OCI-M1 (cell line): ENCODE results near the gene DBR1.
"Not testable (repeated sequence)": the region's sequence is repeated elsewhere in the genome, so short reads cannot be mapped to it uniquely, and the experiment has no call there.

Experiments used
- DNase-seq: peaks from one replicate; lab custom pipeline; 2025; lab: John Stamatoyannopoulos, UW

DBR1 gene

DNA sequence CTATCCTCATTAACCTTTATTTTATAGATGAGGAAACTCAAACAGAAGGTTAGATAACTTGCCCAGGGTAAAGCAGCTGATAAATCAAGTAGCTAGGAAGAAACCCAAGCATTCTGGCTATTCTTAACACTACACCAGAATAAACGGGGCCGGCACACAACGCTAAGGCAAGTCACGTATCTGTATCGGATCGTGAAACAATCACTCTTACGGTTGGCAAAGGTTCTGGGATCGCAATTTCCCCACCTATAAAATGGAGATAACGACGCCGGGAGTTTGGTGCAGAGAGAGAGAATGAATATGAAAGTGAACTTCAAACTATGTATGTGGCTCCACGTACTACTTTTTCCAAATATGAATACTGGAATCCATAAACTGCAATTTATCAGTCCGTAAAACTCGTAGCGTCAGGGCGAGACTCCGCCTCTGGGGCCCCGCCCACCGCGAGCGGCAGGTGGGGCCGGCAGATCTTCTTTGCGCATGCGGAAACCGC is 12.1 kb upstream of the DBR1 start:
- DNase-seq: peak; percentile 95

DNA sequence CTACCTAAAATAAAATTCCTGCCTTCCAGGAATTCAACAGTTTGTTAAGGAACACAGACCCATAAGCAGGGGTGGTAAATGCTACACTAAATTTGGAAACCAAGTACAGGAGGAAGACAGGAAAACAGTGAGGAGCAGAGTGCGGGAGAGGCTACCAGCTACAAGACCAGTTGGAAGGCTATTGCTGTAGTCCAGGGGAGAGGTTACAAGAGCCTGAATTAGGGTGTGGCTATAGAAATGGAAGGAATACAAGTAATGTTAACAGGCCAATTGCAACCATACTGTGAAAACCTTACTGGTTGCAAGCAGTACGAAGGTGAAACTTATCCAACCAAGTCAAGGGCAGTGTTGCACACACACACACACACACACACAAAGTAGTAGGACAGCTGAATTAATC is 11.5 kb upstream of the DBR1 start:
- peak; percentile 45 for DNase-seq

DNA sequence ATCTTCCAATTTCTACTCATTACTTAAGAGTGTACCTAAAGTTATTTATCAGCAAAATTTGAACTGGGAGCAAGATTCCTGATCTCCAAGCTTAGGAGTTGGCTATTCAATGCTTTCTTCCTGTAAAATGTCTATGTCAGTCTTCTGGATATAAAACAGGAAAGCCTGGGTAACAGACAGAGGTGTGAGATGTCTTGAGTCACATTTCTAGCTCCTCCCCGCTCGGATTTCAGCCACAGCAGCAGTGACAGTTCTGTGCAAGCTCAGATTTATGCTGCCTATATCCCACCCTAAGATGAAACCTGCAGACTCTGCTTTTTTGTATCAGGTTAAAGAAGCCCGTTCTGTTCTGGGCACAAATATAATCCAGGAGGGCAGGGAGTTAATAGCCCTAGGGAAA is 10.3 kb upstream of the DBR1 start:
- no peak for DNase-seq

DNA sequence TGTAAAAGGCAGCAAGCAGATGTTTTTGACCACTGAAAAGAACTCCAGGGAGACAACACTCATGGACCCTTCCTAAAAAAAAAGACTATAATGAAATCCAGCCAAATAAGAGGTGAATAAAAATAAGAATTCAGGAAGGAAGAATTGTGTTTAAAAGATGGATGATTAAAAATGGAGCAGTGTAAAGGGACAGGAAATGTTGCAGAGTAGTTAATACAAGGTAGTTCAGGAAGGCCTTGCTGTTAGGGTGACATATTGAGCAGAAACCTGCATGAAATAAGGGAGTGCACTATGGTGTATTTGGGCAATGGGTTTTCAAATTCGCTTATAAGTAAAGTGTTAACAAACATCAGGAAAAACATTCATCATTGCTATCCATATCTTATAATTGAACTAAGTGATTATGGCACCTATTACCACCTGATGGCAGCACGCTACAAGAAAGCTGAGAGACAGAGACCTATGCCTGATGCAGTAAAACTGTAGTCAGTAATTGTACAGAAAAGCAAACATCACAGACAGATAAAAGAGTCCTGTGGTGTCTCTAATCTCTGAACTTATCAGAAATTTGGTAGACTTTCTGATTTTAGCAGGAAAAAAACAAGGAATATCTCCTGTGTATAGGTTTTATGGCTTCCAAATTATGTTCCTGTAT is 5.8 kb upstream of the DBR1 start:
- DNase-seq: peak; percentile 83

DNA sequence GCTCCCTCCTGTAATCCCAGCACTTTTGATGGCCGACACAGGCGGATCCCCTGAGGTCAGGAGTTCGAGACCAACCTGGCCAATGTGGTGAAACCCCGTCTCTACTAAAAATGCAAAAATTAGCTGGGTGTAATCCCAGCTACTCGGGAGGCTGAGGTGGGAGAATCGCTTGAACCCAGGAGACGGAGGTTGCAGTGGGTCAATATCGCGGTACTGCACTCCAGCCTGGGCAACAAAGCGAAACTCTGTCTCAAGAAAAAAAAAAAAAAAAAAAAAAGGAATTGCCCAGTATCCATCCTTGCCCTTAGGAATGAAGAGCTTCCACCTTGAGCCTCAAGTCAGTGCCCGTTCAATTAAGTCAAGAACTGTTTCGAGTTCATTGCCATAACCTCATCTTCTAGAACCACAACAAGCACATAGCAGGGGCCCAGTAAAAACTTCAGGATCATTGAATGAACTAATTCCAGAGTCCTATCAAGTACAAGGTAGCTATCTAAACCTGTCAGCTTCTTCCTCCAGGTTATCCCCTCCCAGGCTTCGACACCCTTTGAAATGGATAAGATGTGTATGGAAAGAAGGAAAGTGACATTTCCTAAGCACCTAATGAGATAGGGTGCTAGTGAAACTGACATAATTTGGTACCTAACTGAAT is 826 bp downstream of the DBR1 start:
- no peak for DNase-seq

DNA sequence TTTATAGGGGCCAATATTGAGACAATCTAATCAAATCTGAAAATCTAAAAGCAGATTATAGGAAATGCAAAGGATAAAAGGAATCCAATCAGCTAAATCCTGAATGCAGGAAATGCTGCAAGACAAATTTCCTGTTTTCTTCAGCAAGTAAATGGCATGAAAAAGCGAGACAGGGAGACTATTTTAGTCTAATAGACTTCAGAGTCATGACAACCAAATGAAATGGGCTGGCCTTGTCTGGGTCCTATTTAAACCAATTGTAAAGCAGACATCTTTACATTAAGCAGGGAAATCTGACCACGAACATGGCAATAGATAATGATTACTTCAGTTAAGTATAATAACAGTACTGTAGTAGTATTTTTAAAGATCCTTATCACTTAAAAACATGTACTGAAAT is 2.1 kb downstream of the DBR1 start:
- no peak for DNase-seq

DNA sequence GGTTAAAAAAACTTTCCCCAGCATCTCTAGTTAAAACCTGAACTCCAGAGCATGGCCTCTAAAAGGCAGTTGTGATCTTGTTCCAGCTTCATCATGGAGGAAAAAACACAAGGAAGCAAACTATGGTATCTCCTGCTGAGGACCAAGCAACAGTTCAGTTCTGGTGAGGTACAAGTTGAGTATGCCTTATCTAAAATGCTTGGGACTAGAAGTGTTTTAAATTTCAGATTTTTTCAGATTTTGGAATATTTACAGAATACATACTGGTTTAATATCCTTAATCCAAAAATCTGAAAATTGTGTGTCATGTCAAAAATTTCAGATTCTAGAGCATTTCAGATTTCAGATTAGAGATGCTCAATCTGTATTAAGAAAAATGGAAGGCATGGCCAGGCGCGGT is 9.7 kb downstream of the DBR1 start:
- DNase-seq: no peak

DNA sequence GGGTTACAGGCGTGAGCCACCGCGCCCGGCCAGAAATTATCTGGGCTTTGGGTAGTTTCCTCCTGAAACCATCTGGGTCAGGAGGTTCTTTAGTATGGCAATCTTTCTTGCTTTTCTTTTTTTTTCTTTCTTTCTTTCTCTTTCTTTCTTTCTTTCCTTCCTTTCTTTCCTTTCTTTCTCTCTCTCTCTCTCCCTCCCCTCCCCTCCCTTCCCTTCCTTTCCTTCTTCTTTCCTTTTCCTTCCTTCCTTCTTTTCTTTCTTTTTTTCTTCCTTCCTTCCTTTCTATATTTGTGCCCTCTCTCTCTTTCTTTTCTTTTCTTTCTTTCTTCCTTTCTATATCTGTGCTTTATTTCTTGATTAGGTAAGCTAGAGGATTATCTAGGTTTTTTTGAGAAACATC is 17.0 kb downstream of the DBR1 start:
- DNase-seq: no peak

DNA sequence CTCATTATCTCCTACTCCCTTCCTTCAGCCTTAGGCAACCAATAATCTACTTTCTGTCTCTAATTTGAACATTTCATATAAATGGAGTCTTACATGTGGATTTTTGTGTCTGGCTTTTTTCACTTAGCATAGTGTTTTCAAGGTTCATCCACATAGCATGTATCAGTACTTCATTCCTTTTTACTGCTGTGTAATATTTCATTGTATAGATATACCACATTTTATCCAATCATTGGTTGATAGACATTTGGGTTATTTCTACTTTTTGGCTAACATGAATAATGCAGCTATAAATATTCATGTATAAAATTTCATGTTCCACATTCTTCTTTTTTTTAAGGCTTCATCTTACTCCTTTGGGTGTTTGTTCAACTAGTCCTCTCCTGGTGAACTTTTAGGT is 20.2 kb downstream of the DBR1 start:
- DNase-seq: no peak

DNA sequence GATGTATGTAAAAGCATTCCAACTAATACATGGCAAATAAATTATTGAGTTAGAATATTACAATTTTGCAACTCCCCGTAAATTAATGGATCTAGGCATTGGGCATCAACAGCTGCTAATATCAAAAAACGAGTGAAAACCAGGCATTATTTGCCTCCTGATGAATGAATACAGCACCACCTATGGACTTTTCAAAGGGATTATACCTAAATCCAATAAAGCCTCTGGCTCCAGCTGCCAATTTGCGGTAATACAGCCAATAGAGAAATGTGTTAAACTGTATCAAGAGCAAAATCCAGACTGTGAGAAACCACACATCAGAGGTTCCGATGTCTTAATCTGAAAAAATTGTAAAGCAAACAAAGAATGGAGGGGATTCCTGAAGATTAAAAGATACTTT is 26.2 kb downstream of the DBR1 start:
- peak; percentile 11 for DNase-seq

DNA sequence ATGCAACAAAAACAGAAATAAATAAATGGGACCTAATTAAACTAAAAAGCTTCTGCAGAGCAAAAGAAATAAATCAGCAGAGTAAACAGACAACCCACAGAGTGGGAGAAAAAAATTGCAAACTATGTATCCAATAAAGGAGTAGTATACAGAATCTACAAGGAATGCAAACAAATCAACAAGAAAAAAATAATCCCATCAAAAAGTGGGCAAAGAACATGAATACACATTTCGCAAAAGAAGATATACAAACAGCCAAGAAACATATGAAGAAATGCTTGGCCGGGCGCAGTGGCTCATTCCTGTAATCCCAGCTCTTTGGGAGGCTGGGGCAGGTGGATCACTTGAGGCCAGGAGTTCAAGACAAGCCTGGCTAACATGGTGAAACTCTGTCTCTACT is 32.5 kb downstream of the DBR1 start:
- not testable (repeated sequence) for DNase-seq

DNA sequence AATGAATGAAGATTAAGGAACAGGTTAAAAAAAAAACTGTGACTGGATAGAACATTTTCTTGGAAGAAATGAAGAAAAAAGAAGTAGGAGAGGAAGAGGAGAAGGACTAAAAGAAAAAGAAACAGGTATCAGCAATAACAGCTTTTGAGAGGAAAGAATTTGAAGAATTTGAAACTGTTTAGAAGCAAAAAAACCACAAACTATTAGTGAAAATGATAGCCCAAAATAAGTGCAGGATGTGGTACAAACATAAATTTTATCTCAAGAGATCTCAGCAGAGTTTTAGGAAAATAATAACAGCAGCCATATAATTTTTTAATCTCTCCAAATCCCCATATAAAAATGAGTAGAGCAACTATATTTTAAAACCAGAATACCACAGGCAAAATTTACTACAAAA is 33.8 kb downstream of the DBR1 start:
- no peak for DNase-seq

DNA sequence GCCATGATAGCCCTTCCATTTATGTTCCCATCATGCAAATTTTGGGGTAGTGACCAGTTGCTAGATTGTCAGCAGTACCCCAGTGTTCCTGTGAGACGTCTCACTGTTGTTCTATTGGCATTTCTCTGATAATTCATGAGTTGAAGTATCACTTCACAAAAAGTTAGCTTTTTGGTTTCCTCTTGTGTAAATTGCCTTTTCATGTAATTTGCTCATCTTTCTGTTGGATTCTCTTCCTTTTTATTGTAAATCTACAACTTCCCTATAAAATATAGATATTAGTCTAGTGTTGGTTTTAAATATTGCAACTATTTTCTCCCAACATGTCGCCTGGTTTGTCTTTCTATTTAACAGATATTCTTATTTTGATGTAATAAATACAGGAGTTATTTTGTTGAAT is 35.0 kb downstream of the DBR1 start:
- DNase-seq: no peak

DNA sequence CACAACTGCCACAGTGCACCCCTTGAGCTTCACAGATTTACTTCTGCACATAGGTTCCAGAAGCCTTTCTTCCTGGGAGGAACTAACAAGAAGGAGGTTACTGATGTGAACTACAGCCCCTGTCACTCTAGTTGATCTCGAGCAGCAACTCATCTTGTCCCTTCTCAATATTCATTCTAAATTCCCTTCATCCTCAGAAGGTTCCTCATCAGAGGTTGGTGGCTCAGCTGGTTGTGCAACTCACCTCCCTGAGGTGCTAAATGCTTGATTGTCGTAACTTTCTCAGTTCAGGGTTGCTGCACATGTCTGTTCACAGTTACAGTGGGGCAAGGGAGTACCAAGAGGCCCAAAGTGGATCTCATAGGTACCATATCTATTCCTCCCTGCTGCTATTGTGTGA is 36.9 kb downstream of the DBR1 start:
- no peak for DNase-seq

DNA sequence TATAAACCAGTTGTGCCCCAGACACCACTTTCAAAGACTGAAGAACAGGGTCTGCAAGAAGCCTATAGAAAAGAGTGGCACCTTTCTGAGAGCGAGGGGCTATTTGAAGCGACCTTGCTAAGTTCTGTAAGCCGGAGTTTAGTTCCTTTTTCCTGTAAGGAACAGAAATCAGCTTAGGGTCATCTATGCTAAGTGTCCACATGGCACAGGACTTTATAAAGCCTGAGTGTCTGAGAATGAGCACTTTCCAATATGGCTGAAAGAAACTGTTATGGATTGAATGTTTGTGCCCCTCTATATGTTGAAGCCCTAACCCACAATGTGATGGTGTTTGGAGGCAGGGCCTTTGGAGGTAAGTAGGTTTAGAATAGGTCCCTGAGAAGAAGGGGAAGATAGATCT is 38.5 kb downstream of the DBR1 start:
- DNase-seq: no peak

DNA sequence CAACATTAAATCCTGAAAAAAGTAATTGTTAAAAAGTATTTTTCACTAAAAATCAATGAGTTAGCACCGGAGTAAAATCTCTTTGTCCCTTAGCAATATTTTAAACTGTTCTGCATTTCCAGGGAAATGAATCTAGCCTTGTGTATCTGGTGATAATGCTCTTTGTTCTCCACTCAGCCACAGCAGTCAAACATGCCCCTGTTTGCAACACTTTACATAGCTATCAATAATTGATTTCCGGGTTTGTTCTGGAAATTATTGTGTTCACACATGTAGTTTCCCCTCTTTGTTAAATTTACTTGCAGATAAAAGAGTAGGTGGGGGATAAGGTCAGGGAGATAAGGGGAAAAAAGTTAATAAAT is 38.9 kb downstream of the DBR1 start:
- no peak for DNase-seq

DNA sequence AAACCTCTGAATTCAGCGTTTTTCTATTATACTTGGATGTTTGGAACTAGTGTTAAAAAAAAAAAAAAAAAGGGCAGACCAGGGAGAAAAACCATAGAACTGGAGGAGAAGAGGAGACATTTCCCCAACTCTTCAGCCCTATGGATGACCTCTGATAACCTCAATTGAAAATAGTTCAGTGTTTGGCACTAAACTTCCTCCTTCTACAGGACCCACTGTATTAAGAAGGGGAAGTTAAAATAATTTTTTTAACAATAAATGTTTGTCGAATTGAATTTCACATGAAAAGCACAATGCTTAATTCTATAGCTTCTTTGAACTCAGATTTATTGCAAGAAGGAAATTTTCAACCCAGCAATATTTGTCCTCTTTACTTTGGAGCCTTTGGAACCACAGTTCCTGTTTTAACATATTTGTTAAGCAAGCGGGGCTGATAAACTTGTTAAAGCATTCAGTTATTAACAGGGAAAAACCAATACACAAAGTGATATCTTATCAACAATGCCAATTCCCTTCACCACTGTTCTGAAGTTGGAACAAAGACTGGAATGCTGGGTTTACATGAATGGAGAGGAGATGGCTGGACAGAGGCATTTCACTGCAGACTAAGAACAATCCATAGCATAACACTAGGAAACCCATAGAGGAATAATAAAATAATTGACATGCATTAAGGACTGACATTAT is 39.4 kb downstream of the DBR1 start:
- DNase-seq: peak; percentile 46

DNA sequence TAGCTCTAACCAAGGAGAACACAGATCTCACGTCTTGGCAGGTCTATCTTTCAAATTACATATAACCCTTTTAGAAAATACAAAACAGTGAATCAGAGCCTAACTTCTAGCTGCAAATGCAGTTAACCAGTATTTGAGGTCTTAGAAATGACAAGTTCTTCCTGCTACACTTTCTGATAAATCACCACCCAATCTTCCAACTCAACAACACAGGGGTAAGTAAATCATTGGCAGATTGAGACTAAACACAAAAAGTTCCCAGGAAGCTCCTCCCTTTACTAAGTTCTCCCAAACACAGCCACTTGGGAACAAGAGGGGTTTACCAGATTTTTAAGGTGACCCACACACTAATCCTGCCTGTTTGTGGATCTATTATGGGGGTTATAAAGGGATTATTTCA is 42.5 kb downstream of the DBR1 start, which contains the start of gene A4GNT:
TSS of gene A4GNT (minus strand) at position 152 of the 400 bp plus-strand sequence. CDS start 1,134 bp downstream, outside the sequence.
- DNase-seq: no peak

DNA sequence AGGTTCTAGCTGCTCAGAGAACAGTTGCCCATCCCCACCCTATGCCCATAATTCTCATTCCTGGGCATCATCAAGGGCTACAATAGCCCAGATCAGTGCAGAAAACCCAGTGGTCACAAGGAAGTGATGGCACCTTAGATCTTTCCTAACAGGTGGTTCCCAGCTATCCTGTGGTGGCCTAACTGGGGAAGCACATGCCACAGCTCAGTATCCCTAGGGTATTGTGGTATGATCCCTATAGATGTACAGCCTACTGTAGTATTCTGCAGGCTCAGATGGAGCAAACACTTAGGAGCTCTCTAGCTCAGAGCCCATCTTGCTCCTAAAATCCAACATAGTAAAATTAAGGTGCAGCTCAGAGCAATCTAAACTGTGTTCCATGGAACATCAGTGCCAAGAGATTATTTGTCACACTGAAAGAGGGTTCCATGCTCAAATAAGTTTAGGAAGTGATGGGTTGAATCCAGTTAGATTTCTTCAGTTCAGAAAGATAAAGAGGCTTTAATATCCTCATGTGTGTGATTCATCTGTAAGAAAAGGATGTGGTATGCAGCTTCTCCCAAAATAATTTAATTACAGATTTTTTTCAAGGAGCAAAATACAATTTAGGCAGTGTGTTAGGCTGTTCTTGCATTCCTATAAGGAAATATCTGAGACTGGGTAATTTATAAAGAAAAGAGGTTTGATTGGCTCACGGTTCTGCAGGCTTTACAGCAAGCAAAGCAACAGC is 46.9 kb downstream of the DBR1 start:
- DNase-seq: no peak

DNA sequence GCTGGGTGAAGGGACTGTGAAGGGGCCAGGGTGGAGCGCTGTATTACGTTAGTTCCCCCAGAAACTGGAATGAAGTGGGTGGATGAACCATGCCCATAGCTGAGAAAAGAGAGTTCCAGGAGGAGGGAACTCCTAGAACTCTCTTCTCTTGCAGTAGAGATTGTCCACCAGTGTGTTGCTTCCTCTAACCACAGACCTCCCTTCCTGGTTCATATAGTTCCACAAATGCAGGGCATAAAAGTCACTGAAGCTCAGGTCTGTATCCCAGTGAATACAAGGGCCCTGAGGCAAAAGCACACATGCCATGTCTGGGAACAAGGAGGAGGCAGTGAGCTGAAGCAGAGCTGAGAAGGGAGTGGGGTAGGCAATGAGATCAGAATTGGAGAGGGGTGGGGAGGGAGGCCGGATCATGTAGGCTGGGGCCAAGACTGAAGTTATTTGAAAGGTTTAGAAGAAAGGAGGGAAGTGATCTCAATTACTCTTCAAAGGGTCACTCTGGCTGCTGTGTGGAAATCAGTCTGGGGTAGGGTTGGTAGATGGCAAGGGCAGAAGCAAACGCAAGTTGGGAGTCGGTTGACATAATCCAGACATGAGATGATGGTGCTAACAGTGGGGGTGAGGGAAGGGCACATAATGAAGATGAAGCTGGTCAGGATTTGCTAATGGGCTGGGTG is 49.0 kb downstream of the DBR1 start:
- peak; percentile 47 for DNase-seq

DNA sequence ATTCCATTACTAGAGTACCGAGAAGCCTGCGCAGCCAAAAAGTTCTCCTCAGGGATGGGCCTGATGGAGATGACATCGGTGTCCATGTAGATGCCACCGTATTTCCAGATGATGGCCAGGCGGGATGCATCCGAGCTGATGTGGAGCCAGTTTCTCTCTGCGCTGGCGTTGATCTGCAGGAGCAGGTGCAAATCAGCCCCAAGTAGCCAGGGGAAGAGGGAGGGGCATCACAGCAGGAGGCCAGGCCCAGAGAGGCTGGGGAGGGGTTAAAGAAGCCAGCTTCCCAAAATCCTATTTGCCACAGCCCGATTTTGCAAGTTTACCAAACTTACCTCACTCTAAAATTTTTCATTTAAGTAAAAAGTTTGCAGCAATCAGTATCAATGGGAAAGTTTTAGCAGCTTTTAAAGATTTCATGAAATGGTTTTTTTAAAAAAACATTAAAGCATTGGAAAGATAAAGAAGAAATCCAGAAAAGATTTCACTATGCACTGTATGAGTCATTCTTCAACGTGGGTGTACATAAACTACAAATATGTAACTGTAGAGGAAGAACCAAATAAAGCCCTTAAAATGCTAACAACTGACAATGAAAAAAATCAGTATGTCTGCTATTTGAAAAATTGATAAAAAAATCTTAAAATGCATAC is 49.9 kb downstream of the DBR1 start:
- no peak for DNase-seq

DNA sequence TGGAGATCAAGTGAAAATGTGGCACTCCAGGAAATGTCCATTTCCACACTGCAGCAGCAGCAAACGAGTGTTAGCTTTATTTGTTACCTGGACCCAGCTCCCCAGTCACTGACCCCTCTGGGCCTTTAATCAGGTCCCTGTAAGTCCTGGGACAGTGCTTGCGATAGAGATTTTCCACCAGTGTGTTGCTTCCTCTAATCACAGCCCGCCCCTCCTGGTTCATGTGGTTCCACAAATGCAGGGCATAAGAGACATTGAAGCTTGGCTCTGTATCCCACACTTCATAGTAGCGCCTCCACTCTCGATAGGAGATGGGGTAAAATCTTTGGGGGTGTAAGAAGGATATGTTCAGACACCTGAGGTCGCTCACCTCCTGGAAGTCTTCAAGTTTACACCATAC is 50.5 kb downstream of the DBR1 start:
- DNase-seq: no peak
